GM12875 (cell line): ENCODE results near the gene TSPAN12.
"Not testable (repeated sequence)": the region's sequence is repeated elsewhere in the genome, so short reads cannot be mapped to it uniquely, and the experiment has no call there.

ENCODE experiments used
- H3K4me3 ChIP-seq: one replicate; pipeline ENCODE4 v1.5.1; 2011; ENCODE audit warnings: low read depth, low read length, control low read depth
- CTCF ChIP-seq: IDR thresholded peaks from 2 replicates; pipeline ENCODE4 v1.5.1; 2011; ENCODE audit warnings: low read depth, mild to moderate bottlenecking, control low read depth, inconsistent platforms, low read length, moderate library complexity, borderline replicate concordance; ENCODE audit not compliant: insufficient read depth

Gene TSPAN12

GRCh38 chr7:120793213-120793936 is 64.6 kb downstream of the TSPAN12 start:
- no peak overlapping the region for H3K4me3 ChIP-seq
- no peak for TF ChIP-seq CTCF

- TF ChIP-seq CTCF: no peak
Measured at GRCh38 chr7:120792861-120793130, 65.1 kb downstream of the TSPAN12 start.

GRCh38 chr7:120792091-120792860 is 65.7 kb downstream of the TSPAN12 start:
- TF ChIP-seq CTCF: peak; percentile 93

More at GRCh38 chr7:120792861-120793130, 65.1 kb downstream of the TSPAN12 start:
- no peak overlapping the region for H3K4me3 ChIP-seq

GRCh38 chr7:120785095-120785494 is 72.8 kb downstream of the TSPAN12 start:
- TF ChIP-seq CTCF: no peak
- H3K4me3 ChIP-seq: no peak overlapping the region

More at GRCh38 chr7:120792091-120792860, 65.7 kb downstream of the TSPAN12 start:
- H3K4me3 ChIP-seq: no peak overlapping the region

GRCh38 chr7:120783721-120784120 is 74.2 kb downstream of the TSPAN12 start:
- H3K4me3 ChIP-seq: no peak overlapping the region
- no peak for TF ChIP-seq CTCF

GRCh38 chr7:120783273-120783672 is 74.7 kb downstream of the TSPAN12 start:
- TF ChIP-seq CTCF: no peak

GRCh38 chr7:120781924-120782323 is 76.0 kb downstream of the TSPAN12 start:
- H3K4me3 ChIP-seq: not testable (repeated sequence)

More at GRCh38 chr7:120783273-120783672, 74.7 kb downstream of the TSPAN12 start:
- no peak overlapping the region for H3K4me3 ChIP-seq
